NCI-H460 (cell line): ENCODE data around the gene ADAM17. TPM values are rescaled to one million over a fixed set of nuclear protein-coding genes. Genes with fewer than 3 reads are reported as not detected.
A peak's percentile ranks its signal among the peaks of the same experiment; 100 is the strongest.

Experiments
- DNase-seq: peaks from one replicate; pipeline ENCODE4 v3.0.0-alpha.2; 2016; ENCODE audit warnings: low read depth; ENCODE audit errors: extremely low read depth
- total RNA-seq: library from RNA; depleted of rRNA; stranded (reverse); fragments of >200 nt; shearing (Covaris generic); gene quantifications from 2 replicates; pipeline ENCODE4 v1.2.3, GENCODE V29; 2014

ADAM17 gene
- total RNA-seq, 1 experiment from 2014 or later, result 116 TPM

- peak; percentile 33 for DNase-seq
Measured at GRCh38 chr2:9474361-9475057, 81.1 kb downstream of the ADAM17 start, which contains the start of gene IAH1. Gene IAH1 (plus strand): TSS chr2:9474551. CDS start chr2:9474567, 16 bp downstream.

DNA sequence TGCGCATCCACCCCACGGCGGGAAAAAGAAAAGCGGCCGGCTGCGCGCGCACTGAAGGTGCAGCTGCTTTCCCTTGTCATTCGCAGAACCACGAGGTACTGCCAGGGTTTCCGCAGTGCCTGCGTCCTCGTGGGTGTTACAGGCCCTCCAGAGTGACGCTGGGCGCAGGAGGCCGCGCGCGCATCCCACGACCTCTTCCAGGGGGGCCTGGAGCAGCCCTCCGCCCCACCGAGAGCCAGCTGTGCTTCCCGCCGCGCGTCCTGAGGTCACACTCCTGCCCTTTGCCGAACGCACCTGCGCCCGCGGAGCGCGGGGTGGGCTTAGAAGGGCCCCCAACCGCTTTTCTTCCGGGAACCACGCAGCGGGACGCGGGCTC is 81.7 kb downstream of the ADAM17 start:
- no peak for DNase-seq

DNA sequence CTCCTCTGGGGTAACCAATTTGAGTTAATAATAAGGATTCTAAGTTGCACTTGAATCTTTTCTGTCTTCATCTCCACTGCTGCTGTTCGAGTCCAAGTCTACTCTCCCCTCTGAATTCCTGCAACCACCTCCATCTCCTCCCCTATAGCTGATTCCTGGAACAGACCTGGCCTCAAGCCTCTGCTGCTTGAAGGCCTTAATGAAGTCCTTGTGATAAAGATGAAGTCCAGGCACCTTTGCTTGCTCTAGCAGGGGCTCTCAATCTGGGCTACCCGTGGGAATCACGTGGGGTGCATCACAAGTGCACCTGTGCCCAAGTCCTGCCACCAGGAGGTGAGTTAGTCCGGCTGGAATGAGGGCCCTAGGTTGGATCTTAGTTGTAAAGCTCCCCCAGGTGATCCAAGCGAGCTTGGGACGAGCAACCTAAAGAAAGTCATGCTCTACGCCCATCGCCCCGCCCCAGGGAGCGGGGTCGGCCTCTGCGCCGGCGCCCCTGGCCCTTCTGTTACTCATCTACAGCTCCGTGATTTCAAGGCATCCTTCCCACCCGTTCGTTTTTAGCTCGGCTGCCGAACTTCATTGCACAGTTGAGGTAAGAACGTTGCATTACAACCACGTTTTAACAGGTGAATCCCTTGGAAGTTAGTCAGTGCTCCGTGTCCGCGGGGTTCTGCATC is 82.2 kb downstream of the ADAM17 start:
- DNase-seq, result no peak

DNA sequence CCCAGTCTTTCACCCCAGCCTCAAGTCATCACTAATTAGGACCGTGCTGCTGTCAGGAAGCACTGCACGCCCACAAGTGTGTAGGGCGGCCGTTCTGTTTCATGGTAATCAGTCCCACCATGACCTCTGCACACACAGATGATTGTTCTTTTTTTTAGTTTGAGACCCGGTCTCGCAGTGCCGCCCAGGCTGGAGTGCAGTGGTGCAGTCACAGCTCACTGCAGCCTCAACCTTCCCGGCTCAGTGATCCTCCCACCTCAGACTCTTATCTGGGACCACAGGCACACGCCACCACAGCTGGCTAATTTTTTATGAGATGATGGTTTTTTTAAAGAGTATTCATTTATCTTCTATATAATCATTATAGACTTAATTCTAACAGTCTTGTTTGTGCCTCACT is 83.1 kb downstream of the ADAM17 start:
- no peak for DNase-seq

DNA sequence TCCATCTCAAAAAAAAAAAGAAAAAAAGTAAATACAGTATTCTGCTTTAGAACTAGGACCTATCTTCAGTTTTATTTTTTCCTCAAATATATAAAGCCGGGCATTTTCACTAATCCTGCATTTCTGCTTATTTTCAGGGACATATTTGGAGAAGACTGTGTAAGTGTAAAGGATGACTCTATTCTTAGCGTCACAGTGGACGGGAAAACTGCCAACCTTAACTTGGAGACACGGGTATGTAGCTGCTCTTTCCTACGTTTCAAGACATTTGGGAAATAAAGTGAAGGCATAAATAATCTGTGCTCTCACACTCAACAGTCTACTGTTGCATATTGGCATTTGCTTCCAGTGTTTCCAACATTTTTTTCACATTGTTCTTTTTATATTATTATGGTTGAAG is 84.4 kb downstream of the ADAM17 start:
- no peak for DNase-seq

GRCh38 chr2:9467687-9468086 is 87.9 kb downstream of the ADAM17 start:
- DNase-seq, result no peak

DNA sequence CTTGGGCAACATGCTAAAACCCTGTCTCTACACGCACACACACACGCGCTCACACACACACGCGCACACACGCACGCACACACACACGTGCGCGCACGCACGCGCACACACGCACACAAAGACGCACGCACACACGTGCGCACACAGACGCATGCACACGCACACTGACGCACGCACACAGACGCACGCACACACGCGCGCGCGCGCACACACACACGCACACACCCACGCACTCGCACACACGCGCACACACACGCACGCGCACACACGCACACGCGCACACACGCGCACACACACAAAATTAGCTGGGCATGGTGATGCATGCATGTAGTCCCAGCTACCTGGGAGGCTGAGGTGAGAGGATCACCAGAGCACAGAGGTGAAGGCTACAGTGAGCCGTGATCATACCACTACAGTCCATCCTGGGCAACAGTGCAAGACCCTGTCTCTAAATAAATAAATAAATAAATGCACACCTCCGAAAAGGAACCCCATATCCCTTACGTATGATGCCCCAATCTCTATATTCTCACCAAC is 89.4 kb downstream of the ADAM17 start:
- DNase-seq, result no peak

DNA sequence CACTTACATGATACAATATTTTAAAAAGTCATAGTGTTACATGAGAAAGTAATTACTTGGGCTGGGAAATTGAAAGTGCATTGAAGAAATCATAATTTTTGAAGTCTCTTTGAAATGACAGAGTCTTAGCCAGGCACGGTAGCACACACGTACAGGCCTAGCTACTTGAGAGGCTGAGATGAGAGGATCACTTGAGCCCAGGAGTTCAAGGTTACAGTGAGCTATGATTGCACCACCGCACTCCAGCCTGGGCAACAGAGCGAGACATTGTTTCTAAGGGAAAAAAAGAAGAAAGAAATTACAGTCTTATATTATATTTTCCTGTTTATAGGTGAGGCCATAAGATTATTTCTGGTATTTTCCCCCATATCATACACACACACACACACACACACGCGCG is 90.5 kb downstream of the ADAM17 start:
- DNase-seq, result no peak

DNA sequence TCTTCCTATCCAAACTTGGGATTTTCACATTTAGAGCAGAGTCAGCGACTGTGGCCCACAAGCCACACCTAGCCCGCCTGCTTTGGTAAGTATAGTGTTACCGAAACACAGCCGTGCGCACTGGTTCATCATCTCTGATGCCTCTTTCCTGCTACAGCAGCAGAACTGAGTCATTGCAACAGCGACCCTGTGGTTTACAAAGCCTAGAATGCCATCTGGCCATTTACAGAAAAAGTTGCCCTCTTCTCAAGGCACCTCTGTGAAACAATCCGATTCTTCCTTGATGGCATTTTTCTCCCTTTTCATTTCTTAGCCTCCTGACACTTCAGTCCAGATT is 92.0 kb downstream of the ADAM17 start:
- no peak for DNase-seq

DNA sequence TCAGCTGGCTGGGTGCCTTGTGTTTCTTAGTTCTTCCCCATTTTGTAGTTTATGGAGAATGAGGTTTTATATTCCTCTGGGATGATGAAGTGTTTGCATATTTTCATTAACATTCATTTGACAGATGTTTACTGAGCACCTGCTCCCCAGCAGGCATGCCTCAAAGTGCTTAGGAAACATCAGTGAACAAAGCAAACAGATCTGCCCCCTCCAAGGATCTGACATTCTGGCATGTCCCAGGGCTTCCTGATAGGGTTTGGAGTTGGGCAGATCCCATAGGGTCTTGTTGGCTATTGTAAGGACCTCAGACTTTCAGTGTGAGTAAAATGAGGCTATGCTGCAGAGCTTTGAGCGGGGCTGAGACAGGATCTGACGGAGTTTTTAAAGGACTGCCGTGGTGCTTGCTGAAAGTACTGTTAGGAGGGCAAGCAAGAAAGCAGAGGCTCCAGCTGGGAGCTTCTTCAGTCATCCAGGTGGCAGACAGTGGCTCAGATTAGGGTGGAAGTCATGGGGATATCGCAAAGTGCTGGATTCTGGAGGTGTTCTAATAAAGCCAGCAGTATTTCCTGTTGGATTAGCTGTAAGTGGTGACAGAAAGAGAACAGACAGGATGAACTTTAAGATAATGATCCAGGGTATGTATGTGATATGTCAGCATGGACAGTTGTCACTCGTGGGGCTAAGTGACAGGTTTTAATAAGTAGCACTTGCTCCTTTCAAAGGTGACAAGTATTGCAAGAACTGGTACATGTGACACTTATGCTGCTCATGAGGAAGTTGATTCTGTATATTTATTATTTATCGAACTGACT is 92.5 kb downstream of the ADAM17 start:
- DNase-seq, result no peak

DNA sequence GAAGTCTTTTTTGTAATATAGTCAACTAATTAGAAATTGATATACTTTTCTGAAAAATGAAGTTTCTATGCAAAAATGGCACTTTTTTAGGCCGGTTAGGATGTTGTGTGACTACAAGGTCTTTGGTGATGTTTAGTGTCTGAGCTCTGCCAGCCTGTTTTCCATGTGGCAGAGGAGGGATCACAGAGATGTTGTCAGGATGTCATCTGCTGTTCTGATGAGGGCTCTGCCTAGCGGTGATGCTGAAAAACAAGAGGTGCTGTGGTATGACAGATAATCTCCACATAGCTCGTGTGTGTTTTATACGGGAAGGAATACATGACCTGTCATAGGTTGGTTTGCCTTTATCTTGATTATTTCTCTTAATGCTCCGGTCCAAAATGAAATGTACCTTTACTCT is 93.3 kb downstream of the ADAM17 start:
- no peak for DNase-seq

DNA sequence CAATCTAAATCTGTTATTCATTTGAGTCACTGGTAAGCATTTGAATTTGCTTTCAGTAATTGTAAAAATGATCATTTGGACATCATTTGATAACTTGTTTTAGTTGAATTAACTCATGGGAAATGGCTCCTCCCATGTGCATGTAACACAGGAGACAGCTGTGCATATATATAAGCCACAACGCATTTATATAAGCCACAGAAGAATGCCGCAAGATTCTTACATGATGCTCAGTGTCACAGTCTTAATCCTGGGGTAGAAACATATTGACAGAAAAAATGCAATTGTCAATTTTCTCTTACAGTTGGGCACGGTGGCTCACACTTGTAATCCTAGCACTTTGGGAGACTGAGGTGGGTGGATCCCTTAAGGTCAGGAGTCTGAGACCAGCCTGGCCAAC is 94.6 kb downstream of the ADAM17 start:
- no peak for DNase-seq

DNA sequence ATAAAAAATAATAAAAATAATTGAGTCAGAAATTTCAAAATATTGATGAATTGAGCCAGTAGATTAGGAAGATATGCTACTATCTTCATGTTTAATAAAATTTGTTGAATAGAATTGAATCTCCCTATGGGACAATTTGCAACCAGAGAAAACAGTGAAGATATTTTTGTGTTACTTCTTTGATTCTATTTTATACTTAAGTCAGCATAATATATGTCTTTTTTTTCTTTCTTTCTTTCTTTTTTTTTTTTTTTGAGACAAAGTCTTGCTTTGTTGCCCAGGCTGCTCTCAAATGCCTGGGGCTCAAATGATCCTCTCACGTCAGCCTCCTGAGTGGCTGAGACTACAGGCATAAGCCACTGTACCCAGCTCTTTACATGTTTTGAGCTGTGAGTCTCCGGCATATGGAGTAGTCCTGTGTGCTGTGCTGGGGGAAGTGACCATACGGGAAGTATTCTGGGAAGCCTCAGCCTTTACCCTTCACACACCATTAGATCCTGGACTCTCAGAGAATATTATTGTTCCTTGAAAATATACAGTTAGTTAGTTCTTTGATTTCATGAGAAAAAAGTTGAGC is 95.1 kb downstream of the ADAM17 start:
- DNase-seq, result no peak

DNA sequence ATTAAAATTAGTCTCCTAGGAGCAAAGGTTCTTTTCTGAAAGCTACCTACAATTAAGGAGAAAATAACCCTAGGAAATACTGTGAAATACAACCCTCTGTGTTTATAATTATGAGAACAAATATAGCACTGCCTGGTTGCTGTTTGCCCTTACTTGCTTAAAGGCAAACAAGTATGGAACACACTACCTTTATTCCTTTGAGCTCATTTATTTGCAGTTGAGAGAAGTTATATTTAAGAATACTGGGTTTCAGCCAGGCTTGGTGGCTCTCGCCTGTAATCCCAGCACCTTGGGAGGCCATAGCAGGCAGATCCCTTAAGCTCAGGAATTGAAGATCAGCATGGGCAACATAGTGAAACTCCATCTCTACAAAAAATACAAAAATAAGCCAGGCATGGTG is 104.4 kb downstream of the ADAM17 start:
- no peak for DNase-seq

DNA sequence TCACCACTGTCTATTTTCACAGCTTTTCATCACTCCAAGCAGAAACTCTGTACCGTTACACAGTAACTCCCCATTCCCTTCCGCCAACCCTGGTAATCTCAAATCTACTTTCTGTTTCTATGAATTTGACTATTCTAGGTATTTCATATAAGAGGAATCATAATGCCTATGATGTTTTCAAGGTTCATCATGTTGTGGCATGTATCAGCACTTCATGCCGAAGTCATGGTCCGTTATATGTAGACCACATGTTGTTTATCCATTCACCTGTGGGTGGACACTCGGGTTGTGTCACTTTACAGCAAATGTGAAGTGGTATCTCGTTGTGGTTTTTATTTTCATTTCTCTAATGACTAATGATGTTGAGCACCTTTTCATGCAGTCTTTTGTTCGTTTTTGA is 110.5 kb downstream of the ADAM17 start:
- DNase-seq, result no peak

- no peak for DNase-seq
Measured at GRCh38 chr2:9443526-9443925, 112.1 kb downstream of the ADAM17 start.

DNA sequence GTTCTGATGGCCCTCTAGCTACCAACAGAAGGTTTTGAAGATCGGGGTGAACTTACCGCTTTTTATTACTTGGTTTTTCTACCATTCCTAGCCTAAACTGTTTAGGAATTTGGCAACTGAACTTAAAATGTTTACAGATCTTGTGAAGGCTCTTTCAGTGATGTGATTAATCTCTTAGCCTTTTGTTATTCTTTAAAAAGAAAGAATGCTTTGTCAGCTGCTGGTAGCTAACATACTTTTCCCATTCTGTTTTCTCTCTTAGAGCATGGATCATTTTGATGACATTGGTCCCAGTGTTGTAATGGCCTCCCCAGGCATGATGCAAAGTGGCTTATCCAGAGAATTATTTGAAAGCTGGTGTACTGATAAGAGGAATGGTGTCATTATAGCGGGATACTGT is 114.1 kb downstream of the ADAM17 start:
- DNase-seq, result no peak

DNA sequence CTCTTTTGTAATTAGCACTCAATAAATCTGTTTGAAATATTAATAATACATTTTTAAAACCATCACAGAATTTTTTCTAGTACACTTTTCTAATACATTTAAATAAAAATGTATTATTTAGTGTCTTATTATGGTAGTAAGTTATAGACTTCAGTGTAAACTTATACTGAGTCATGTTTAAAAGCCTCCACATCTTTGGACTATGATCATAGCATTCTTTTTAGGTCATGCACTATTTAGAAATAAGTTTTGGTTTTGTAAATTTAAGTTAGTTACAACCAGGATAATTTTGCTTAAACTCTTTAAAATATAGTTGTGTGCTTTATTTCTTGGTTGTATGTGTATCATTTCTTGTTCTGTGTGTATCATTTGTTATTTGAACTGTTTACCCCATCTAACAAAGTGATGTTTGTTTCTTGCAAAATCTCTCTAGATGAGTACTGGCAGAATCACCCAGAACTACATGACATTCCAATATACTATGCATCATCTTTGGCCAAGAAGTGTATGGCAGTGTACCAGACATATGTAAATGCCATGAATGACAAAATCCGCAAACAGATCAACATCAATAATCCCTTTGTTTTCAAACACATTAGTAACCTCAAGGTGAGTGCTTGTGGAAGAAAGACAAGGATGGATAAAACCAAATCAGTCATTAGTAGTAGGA is 115.4 kb downstream of the ADAM17 start:
- no peak for DNase-seq

DNA sequence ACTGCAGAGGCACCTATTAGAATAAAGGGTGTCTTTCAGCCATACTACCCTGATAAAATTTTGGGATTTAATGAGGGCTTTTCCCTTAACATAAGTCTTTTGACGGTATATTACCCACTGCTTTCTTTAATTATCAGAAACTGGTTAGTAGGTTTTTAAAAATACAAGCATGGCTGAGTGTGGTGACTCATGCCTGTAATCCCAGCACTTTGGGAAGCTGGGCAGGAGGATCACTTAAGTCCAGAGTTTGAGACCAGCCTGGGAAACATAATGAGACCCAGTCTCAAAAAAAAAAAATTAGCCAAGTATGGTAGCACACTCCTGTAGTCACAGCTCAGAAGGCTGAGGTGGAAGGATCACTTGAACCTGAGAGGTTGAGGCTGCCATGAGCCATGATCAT is 116.1 kb downstream of the ADAM17 start:
- DNase-seq, result no peak
